Stimulated activated CD4-positive, alpha-beta T cell treated with anti-CD3 and anti-CD28 coated beads, Interleukin-4, amount 100 ng/mL, for 4 hours (primary cell): Measurements from ENCODE around the gene FAM227B.
"Not testable (repeated sequence)": the region's sequence is repeated elsewhere in the genome, so short reads cannot be mapped to it uniquely, and the experiment has no call there.

ENCODE experiments used
- DNase-seq, 2 experiments: peaks; one replicate each; pipeline ENCODE4 v3.0.0-alpha.2; 2020

The FAM227B gene

GRCh38 chr15:49435174-49435573 is 185.4 kb downstream of the FAM227B start:
- no peak for DNase-seq

GRCh38 chr15:49430046-49430445 is 190.6 kb downstream of the FAM227B start:
- DNase-seq: no peak

- DNase-seq: no peak
These were observed 192.1 kb downstream of the FAM227B start for GRCh38 chr15:49428409-49429095.

- DNase-seq: no peak
These were observed 193.2 kb downstream of the FAM227B start for GRCh38 chr15:49427372-49427771.

GRCh38 chr15:49424954-49425353 is 195.7 kb downstream of the FAM227B start:
- no peak for DNase-seq

GRCh38 chr15:49423901-49424550 is 196.6 kb downstream of the FAM227B start:
- no peak for DNase-seq

- DNase-seq: no peak
These were observed 197.6 kb downstream of the FAM227B start, which contains the start of gene FGF7 for GRCh38 chr15:49423021-49423420. Gene FGF7 (plus strand): TSS chr15:49423242. CDS start chr15:49424298, 1,056 bp downstream.

- peak; percentile 3 to 6 for DNase-seq
These were observed 198.6 kb downstream of the FAM227B start for GRCh38 chr15:49421991-49422390.

- no peak for DNase-seq
These were observed 201.8 kb downstream of the FAM227B start for GRCh38 chr15:49418811-49419210.

- DNase-seq: no peak
These were observed 205.0 kb downstream of the FAM227B start for GRCh38 chr15:49415638-49416037.

GRCh38 chr15:49415149-49415548 is 205.5 kb downstream of the FAM227B start:
- no peak for DNase-seq

- no peak for DNase-seq
These were observed 207.8 kb downstream of the FAM227B start for GRCh38 chr15:49412797-49413196.

GRCh38 chr15:49410641-49411040 is 210.0 kb downstream of the FAM227B start:
- DNase-seq: no peak

GRCh38 chr15:49406352-49407118 is 214.1 kb downstream of the FAM227B start:
- DNase-seq: no peak

- DNase-seq: not testable (repeated sequence)
These were observed 217.9 kb downstream of the FAM227B start for GRCh38 chr15:49402515-49403296.

- DNase-seq: no peak
These were observed 233.1 kb downstream of the FAM227B start for GRCh38 chr15:49387471-49387870.

GRCh38 chr15:49383266-49383665 is 237.4 kb downstream of the FAM227B start:
- DNase-seq: no peak

GRCh38 chr15:49382394-49382793 is 238.2 kb downstream of the FAM227B start:
- no peak for DNase-seq

GRCh38 chr15:49380912-49381311 is 239.7 kb downstream of the FAM227B start:
- DNase-seq: no peak

- no peak for DNase-seq
These were observed 240.6 kb downstream of the FAM227B start for GRCh38 chr15:49379996-49380395.

- no peak for DNase-seq
These were observed 248.3 kb downstream of the FAM227B start for GRCh38 chr15:49372366-49372765.

- no peak for DNase-seq
These were observed 249.8 kb downstream of the FAM227B start for GRCh38 chr15:49370782-49371181.

GRCh38 chr15:49366496-49366895 is 254.1 kb downstream of the FAM227B start:
- DNase-seq: no peak
